ENCODE data around the gene RNF7.

RNF7 gene

GRCh38 chr3:141710888-141711616 lies 27.0 kb upstream of the RNF7 start:
- Histone ChIP-seq H3K4me1 (ENCODE audit: control insufficient read depth, low read depth, low read length) (no peaks in the 10 kb centered on the region), H3K79me2 (ENCODE audit: control insufficient read depth, insufficient read depth, low read length) (no peaks in the 10 kb centered on the region), H3K4me3 (ENCODE audit: low read length) (no peak overlapping the region), H3K4ac (ENCODE audit: low read depth, low read length) (no peak overlapping the region), H3K4me2 (ENCODE audit: low read length) (no peak overlapping the region), H3K56ac (ENCODE audit: low read length) (no peak overlapping the region), H3K27ac (ENCODE audit: low read depth, low read length) (no peak overlapping the region), H4K5ac (ENCODE audit: low read length) (no peak overlapping the region), H3K9ac (ENCODE audit: low read length) (no peak overlapping the region), H2BK120ac (ENCODE audit: low read depth, low read length) (no peak overlapping the region), H2BK5ac (ENCODE audit: low read length) (no peak overlapping the region), H3K23ac (ENCODE audit: low read length) (no peak overlapping the region), H2AK5ac (ENCODE audit: low read length) (no peak overlapping the region), H4K8ac (ENCODE audit: low read depth, low read length) (no peak overlapping the region), H3K36me3 (ENCODE audit: control insufficient read depth, insufficient read depth, low read length) (no peaks in the 10 kb centered on the region), H2BK15ac (replicated peaks; ENCODE audit: low read depth) (no peak overlapping the region), H3K18ac (ENCODE audit: low read length) (no peak overlapping the region), H3K27me3 (ENCODE audit: insufficient read depth, low read length, poor library complexity) (no peaks in the 10 kb centered on the region), H3K79me1 (ENCODE audit: low read length) (no peaks in the 10 kb centered on the region)
- no CpG with 5 or more reads among the region's 6 CpGs for WGBS (ENCODE audit: extremely low coverage, insufficient coverage, low lambda C conversion rate)
- no peak for DNase-seq

- no peak for DNase-seq
- Histone ChIP-seq H3K27ac (ENCODE audit: low read depth, low read length) (no peak overlapping the region), H2BK120ac (ENCODE audit: low read depth, low read length) (no peak overlapping the region), H3K79me1 (ENCODE audit: low read length) (no peaks in the 10 kb centered on the region), H3K56ac (ENCODE audit: low read length) (no peak overlapping the region), H3K9ac (ENCODE audit: low read length) (no peak overlapping the region), H4K5ac (ENCODE audit: low read length) (no peak overlapping the region), H3K23ac (ENCODE audit: low read length) (no peak overlapping the region), H3K79me2 (ENCODE audit: control insufficient read depth, insufficient read depth, low read length) (no peaks in the 10 kb centered on the region), H4K8ac (ENCODE audit: low read depth, low read length) (no peak overlapping the region), H3K4ac (ENCODE audit: low read depth, low read length) (no peak overlapping the region), H3K18ac (ENCODE audit: low read length) (no peak overlapping the region), H3K4me2 (ENCODE audit: low read length) (no peak overlapping the region), H2AK5ac (ENCODE audit: low read length) (no peak overlapping the region), H2BK15ac (replicated peaks; ENCODE audit: low read depth) (no peak overlapping the region), H3K36me3 (ENCODE audit: control insufficient read depth, insufficient read depth, low read length) (no peaks in the 10 kb centered on the region), H3K27me3 (ENCODE audit: insufficient read depth, low read length, poor library complexity) (no peaks in the 10 kb centered on the region), H2BK5ac (ENCODE audit: low read length) (no peak overlapping the region), H3K4me3 (ENCODE audit: low read length) (no peak overlapping the region), H3K4me1 (ENCODE audit: control insufficient read depth, low read depth, low read length) (no peaks in the 10 kb centered on the region)
- WGBS (ENCODE audit: extremely low coverage, insufficient coverage, low lambda C conversion rate): no CpG with 5 or more reads among the region's 1 CpG
Measured at GRCh38 chr3:141714671-141715070, 23.4 kb upstream of the RNF7 start.

GRCh38 chr3:141722081-141722480 lies 16.0 kb upstream of the RNF7 start:
- Histone ChIP-seq H3K79me1 (ENCODE audit: low read length) (no peaks in the 10 kb centered on the region), H3K4me2 (ENCODE audit: low read length) (no peak overlapping the region), H3K9ac (ENCODE audit: low read length) (no peak overlapping the region), H2BK120ac (ENCODE audit: low read depth, low read length) (no peak overlapping the region), H2BK15ac (replicated peaks; ENCODE audit: low read depth) (no peak overlapping the region), H3K4ac (ENCODE audit: low read depth, low read length) (no peak overlapping the region), H4K8ac (ENCODE audit: low read depth, low read length) (no peak overlapping the region), H3K4me3 (ENCODE audit: low read length) (no peak overlapping the region), H2BK5ac (ENCODE audit: low read length) (no peak overlapping the region), H3K27me3 (ENCODE audit: insufficient read depth, low read length, poor library complexity) (no peaks in the 10 kb centered on the region), H3K56ac (ENCODE audit: low read length) (no peak overlapping the region), H3K23ac (ENCODE audit: low read length) (no peak overlapping the region), H3K27ac (ENCODE audit: low read depth, low read length) (no peak overlapping the region), H2AK5ac (ENCODE audit: low read length) (no peak overlapping the region), H3K79me2 (ENCODE audit: control insufficient read depth, insufficient read depth, low read length) (no peaks in the 10 kb centered on the region), H3K18ac (ENCODE audit: low read length) (no peak overlapping the region), H3K36me3 (ENCODE audit: control insufficient read depth, insufficient read depth, low read length) (no peaks in the 10 kb centered on the region), H3K4me1 (ENCODE audit: control insufficient read depth, low read depth, low read length) (no peaks in the 10 kb centered on the region), H4K5ac (ENCODE audit: low read length) (no peak overlapping the region)
- no peak for DNase-seq
- WGBS (ENCODE audit: extremely low coverage, insufficient coverage, low lambda C conversion rate): no CpG with 5 or more reads among the region's 2 CpGs

- Histone ChIP-seq H4K8ac (ENCODE audit: low read depth, low read length) (no peak overlapping the region), H2BK120ac (ENCODE audit: low read depth, low read length) (no peak overlapping the region), H3K27me3 (ENCODE audit: insufficient read depth, low read length, poor library complexity) (no peaks in the 10 kb centered on the region), H4K5ac (ENCODE audit: low read length) (no peak overlapping the region), H3K4me1 (ENCODE audit: control insufficient read depth, low read depth, low read length) (no peaks in the 10 kb centered on the region), H2BK15ac (replicated peaks; ENCODE audit: low read depth) (no peak overlapping the region), H2BK5ac (ENCODE audit: low read length) (no peak overlapping the region), H3K18ac (ENCODE audit: low read length) (no peak overlapping the region), H3K23ac (ENCODE audit: low read length) (no peak overlapping the region), H3K79me1 (ENCODE audit: low read length) (no peaks in the 10 kb centered on the region), H3K36me3 (ENCODE audit: control insufficient read depth, insufficient read depth, low read length) (no peaks in the 10 kb centered on the region), H3K9ac (ENCODE audit: low read length) (no peak overlapping the region), H3K79me2 (ENCODE audit: control insufficient read depth, insufficient read depth, low read length) (no peaks in the 10 kb centered on the region), H3K27ac (ENCODE audit: low read depth, low read length) (no peak overlapping the region), H3K4ac (ENCODE audit: low read depth, low read length) (no peak overlapping the region), H3K56ac (ENCODE audit: low read length) (no peak overlapping the region), H2AK5ac (ENCODE audit: low read length) (no peak overlapping the region), H3K4me3 (ENCODE audit: low read length) (no peak overlapping the region), H3K4me2 (ENCODE audit: low read length) (no peak overlapping the region)
- no CpG with 5 or more reads among the region's 2 CpGs for WGBS (ENCODE audit: extremely low coverage, insufficient coverage, low lambda C conversion rate)
- DNase-seq: no peak
Measured at GRCh38 chr3:141722648-141723047, 15.4 kb upstream of the RNF7 start.

GRCh38 chr3:141723255-141723654 lies 14.8 kb upstream of the RNF7 start:
- no peaks in the 10 kb centered on the region for H3K27me3 ChIP-seq (ENCODE audit: insufficient read depth, low read length, poor library complexity)
- no peaks in the 10 kb centered on the region for H3K36me3 ChIP-seq (ENCODE audit: control insufficient read depth, insufficient read depth, low read length)
- no peak overlapping the region for H2AK5ac ChIP-seq (ENCODE audit: low read length)
- no peak overlapping the region for H3K4me3 ChIP-seq (ENCODE audit: low read length)
- no peak overlapping the region for H3K4ac ChIP-seq (ENCODE audit: low read depth, low read length)
- H3K9ac ChIP-seq (ENCODE audit: low read length): no peak overlapping the region
- H2BK120ac ChIP-seq (ENCODE audit: low read depth, low read length): no peak overlapping the region
- H3K4me2 ChIP-seq (ENCODE audit: low read length): no peak overlapping the region
- H3K56ac ChIP-seq (ENCODE audit: low read length): no peak overlapping the region
- H3K18ac ChIP-seq (ENCODE audit: low read length): no peak overlapping the region
- no peak for DNase-seq
- H3K4me1 ChIP-seq (ENCODE audit: control insufficient read depth, low read depth, low read length): no peaks in the 10 kb centered on the region
- H3K79me1 ChIP-seq (ENCODE audit: low read length): no peaks in the 10 kb centered on the region
- no peak overlapping the region for H4K5ac ChIP-seq (ENCODE audit: low read length)
- no peak overlapping the region for H2BK15ac ChIP-seq (replicated peaks; ENCODE audit: low read depth)
- no peak overlapping the region for H2BK5ac ChIP-seq (ENCODE audit: low read length)
- H3K79me2 ChIP-seq (ENCODE audit: control insufficient read depth, insufficient read depth, low read length): no peaks in the 10 kb centered on the region
- H4K8ac ChIP-seq (ENCODE audit: low read depth, low read length): no peak overlapping the region
- H3K27ac ChIP-seq (ENCODE audit: low read depth, low read length): no peak overlapping the region
- no peak overlapping the region for H3K23ac ChIP-seq (ENCODE audit: low read length)

GRCh38 chr3:141724186-141724585 lies 13.9 kb upstream of the RNF7 start:
- Histone ChIP-seq H3K4me2 (ENCODE audit: low read length) (no peak overlapping the region), H3K56ac (ENCODE audit: low read length) (no peak overlapping the region), H2AK5ac (ENCODE audit: low read length) (no peak overlapping the region), H2BK120ac (ENCODE audit: low read depth, low read length) (no peak overlapping the region), H3K23ac (ENCODE audit: low read length) (no peak overlapping the region), H4K8ac (ENCODE audit: low read depth, low read length) (no peak overlapping the region), H4K5ac (ENCODE audit: low read length) (no peak overlapping the region), H3K18ac (ENCODE audit: low read length) (no peak overlapping the region), H2BK15ac (replicated peaks; ENCODE audit: low read depth) (no peak overlapping the region), H3K9ac (ENCODE audit: low read length) (no peak overlapping the region), H3K27me3 (ENCODE audit: insufficient read depth, low read length, poor library complexity) (no peaks in the 10 kb centered on the region), H3K27ac (ENCODE audit: low read depth, low read length) (no peak overlapping the region), H3K79me2 (ENCODE audit: control insufficient read depth, insufficient read depth, low read length) (no peaks in the 10 kb centered on the region), H3K36me3 (ENCODE audit: control insufficient read depth, insufficient read depth, low read length) (no peaks in the 10 kb centered on the region), H3K4ac (ENCODE audit: low read depth, low read length) (no peak overlapping the region), H3K4me1 (ENCODE audit: control insufficient read depth, low read depth, low read length) (no peaks in the 10 kb centered on the region), H3K79me1 (ENCODE audit: low read length) (no peaks in the 10 kb centered on the region), H3K4me3 (ENCODE audit: low read length) (no peak overlapping the region), H2BK5ac (ENCODE audit: low read length) (no peak overlapping the region)
- no CpG with 5 or more reads among the region's 1 CpG for WGBS (ENCODE audit: extremely low coverage, insufficient coverage, low lambda C conversion rate)
- DNase-seq: no peak
